Karpas-422 (cell line): ENCODE results near the gene JAK1. TPM values are rescaled to one million over a fixed set of nuclear protein-coding genes. Genes with fewer than 3 reads are reported as not detected.

Experiments used
- DNase-seq: peaks from one replicate; pipeline ENCODE4 v3.0.0-alpha.2; 2015
- H2AFZ ChIP-seq: fragments of 200-600 bp; sonication (generic); 2 replicates; pipeline ENCODE4 v1.6.1; 2014; ENCODE audit warnings: antibody characterized with exemption, low read length, mixed read lengths
- H3K27ac ChIP-seq: fragments of 200-600 bp; sonication (generic); 2 replicates; pipeline ENCODE4 v1.5.1; 2014; ENCODE audit warnings: mild to moderate bottlenecking, low read length, moderate library complexity
- H3K27me3 ChIP-seq: fragments of 200-600 bp; sonication (generic); 2 replicates; pipeline ENCODE4 v1.6.1; 2014; ENCODE audit warnings: low read length, mixed read lengths
- H3K36me3 ChIP-seq: fragments of 200-600 bp; sonication (generic); 2 replicates; pipeline ENCODE4 v1.6.1; 2014; ENCODE audit warnings: low read length, mixed read lengths; ENCODE audit not compliant: insufficient read depth
- H3K4me1 ChIP-seq: fragments of 200-600 bp; sonication (generic); 2 replicates; pipeline ENCODE4 v1.6.1; 2014; ENCODE audit warnings: mild to moderate bottlenecking, low read length, mixed read lengths
- H3K4me2 ChIP-seq: fragments of 200-600 bp; sonication (generic); 2 replicates; pipeline ENCODE4 v1.6.1; 2014; ENCODE audit warnings: low read length, low read depth, mild to moderate bottlenecking; ENCODE audit not compliant: poor library complexity, severe bottlenecking
- H3K4me3 ChIP-seq: fragments of 200-600 bp; sonication (generic); 2 replicates; pipeline ENCODE4 v1.5.1; 2014; ENCODE audit warnings: mild to moderate bottlenecking, antibody characterized with exemption, low read length, mixed read lengths
- H3K79me2 ChIP-seq: fragments of 200-600 bp; sonication (generic); 2 replicates; pipeline ENCODE4 v1.6.1; 2014; ENCODE audit warnings: mild to moderate bottlenecking, low read length, mixed read lengths
- H3K9ac ChIP-seq: fragments of 200-600 bp; sonication (generic); 2 replicates; pipeline ENCODE4 v1.6.0; 2014; ENCODE audit warnings: low read length
- H3K9me2 ChIP-seq: fragments of 200-600 bp; sonication (generic), shearing (Covaris generic); replicated peaks from 2 replicates; pipeline ENCODE4 v1.6.0; 2014; ENCODE audit warnings: mild to moderate bottlenecking, low read length, moderate library complexity; ENCODE audit not compliant: insufficient read depth
- H3K9me3 ChIP-seq: fragments of 300-700, 200-600 bp; sonication (generic); 2 replicates; pipeline ENCODE4 v1.6.1; 2014; ENCODE audit warnings: low read length, mixed read lengths
- H4K20me1 ChIP-seq: fragments of 200-600 bp; sonication (generic); 2 replicates; pipeline ENCODE4 v1.6.1; 2014; ENCODE audit warnings: mild to moderate bottlenecking, antibody characterized with exemption, low read length, low read depth; ENCODE audit not compliant: insufficient read depth
- total RNA-seq: library from RNA; depleted of rRNA; stranded (reverse); fragments of >200 nt; shearing (Covaris generic); gene quantifications from 2 replicates; pipeline ENCODE4 v1.2.3, GENCODE V29; 2014; ENCODE audit warnings: low replicate concordance

Gene JAK1
- total RNA-seq, 1 experiment from 2014 or later, result 19.6 TPM

GRCh38 chr1:64917328-64917861 lies 49.0 kb downstream of the JAK1 start:
- no peaks in the 10 kb centered on the region for H3K9me3 ChIP-seq
- no peak overlapping the region for H3K9ac ChIP-seq
- H2AFZ ChIP-seq, result no peak overlapping the region
- H3K36me3 ChIP-seq, result no peaks in the 10 kb centered on the region
- H3K79me2 ChIP-seq, result no peaks in the 10 kb centered on the region
- peaks cover 11% of the 10 kb centered on the region for H3K4me1 ChIP-seq
- no peak for DNase-seq
- peaks cover 2% of the 10 kb centered on the region; the same call in 1 of the 2 replicates for H3K27me3 ChIP-seq
- H3K4me2 ChIP-seq, result no peak overlapping the region
- H4K20me1 ChIP-seq, result peaks cover 56% of the 10 kb centered on the region
- H3K27ac ChIP-seq, result no peak overlapping the region
- no peaks in the 10 kb centered on the region for H3K9me2 ChIP-seq
- H3K4me3 ChIP-seq, result no peak overlapping the region

- Histone ChIP-seq H3K4me1 (peaks cover 11% of the 10 kb centered on the region), H3K9me2 (no peaks in the 10 kb centered on the region), H3K27me3 (peaks cover 3% of the 10 kb centered on the region; the same call in 1 of the 2 replicates), H3K9me3 (no peaks in the 10 kb centered on the region), H4K20me1 (peaks cover 56% of the 10 kb centered on the region), H2AFZ (no peak overlapping the region), H3K9ac (no peak overlapping the region), H3K36me3 (no peaks in the 10 kb centered on the region), H3K27ac (no peak overlapping the region), H3K4me2 (no peak overlapping the region), H3K4me3 (no peak overlapping the region), H3K79me2 (no peaks in the 10 kb centered on the region)
- DNase-seq, result no peak
Measured at GRCh38 chr1:64915381-64916274, 50.7 kb downstream of the JAK1 start.

GRCh38 chr1:64913361-64914015 lies 52.9 kb downstream of the JAK1 start:
- Histone ChIP-seq H3K4me1 (peaks cover 11% of the 10 kb centered on the region), H3K27me3 (peaks cover 3% of the 10 kb centered on the region; the same call in 1 of the 2 replicates), H3K4me2 (no peak overlapping the region), H3K9me3 (no peaks in the 10 kb centered on the region), H3K9ac (no peak overlapping the region), H3K36me3 (no peaks in the 10 kb centered on the region), H2AFZ (no peak overlapping the region), H3K9me2 (no peaks in the 10 kb centered on the region), H3K27ac (no peak overlapping the region), H4K20me1 (peaks cover 64% of the 10 kb centered on the region), H3K4me3 (no peak overlapping the region), H3K79me2 (no peaks in the 10 kb centered on the region)
- DNase-seq, result no peak

- Histone ChIP-seq H3K4me1 (peaks cover 4% of the 10 kb centered on the region), H3K27ac (no peak overlapping the region), H4K20me1 (peaks cover 61% of the 10 kb centered on the region)
Measured at GRCh38 chr1:64912191-64912590, 54.2 kb downstream of the JAK1 start.

GRCh38 chr1:64911326-64911725 lies 55.0 kb downstream of the JAK1 start:
- Histone ChIP-seq H3K27me3 (peaks cover 3% of the 10 kb centered on the region; the same call in 1 of the 2 replicates), H3K27ac (no peak overlapping the region), H3K36me3 (no peaks in the 10 kb centered on the region), H3K9me3 (no peaks in the 10 kb centered on the region), H4K20me1 (peaks cover 63% of the 10 kb centered on the region), H3K79me2 (no peaks in the 10 kb centered on the region), H3K4me2 (no peak overlapping the region), H3K9me2 (no peaks in the 10 kb centered on the region), H2AFZ (no peak overlapping the region), H3K4me3 (no peak overlapping the region), H3K9ac (no peak overlapping the region), H3K4me1 (no peaks in the 10 kb centered on the region)
- no peak for DNase-seq

More at GRCh38 chr1:64912191-64912590, 54.2 kb downstream of the JAK1 start:
- H3K36me3 ChIP-seq, result no peaks in the 10 kb centered on the region
- H3K9ac ChIP-seq, result no peak overlapping the region
- DNase-seq, result no peak
- no peaks in the 10 kb centered on the region for H3K9me2 ChIP-seq
- no peaks in the 10 kb centered on the region for H3K79me2 ChIP-seq
- no peak overlapping the region for H3K4me2 ChIP-seq
- peaks cover 3% of the 10 kb centered on the region; the same call in 1 of the 2 replicates for H3K27me3 ChIP-seq
- H3K4me3 ChIP-seq, result no peak overlapping the region
- H3K9me3 ChIP-seq, result no peaks in the 10 kb centered on the region
- no peak overlapping the region for H2AFZ ChIP-seq

GRCh38 chr1:64909031-64909430 lies 57.3 kb downstream of the JAK1 start:
- H3K4me2 ChIP-seq, result no peak overlapping the region
- H2AFZ ChIP-seq, result no peak overlapping the region
- no peaks in the 10 kb centered on the region for H3K79me2 ChIP-seq
- H3K27ac ChIP-seq, result no peak overlapping the region
- no peaks in the 10 kb centered on the region for H3K4me1 ChIP-seq
- H3K9ac ChIP-seq, result no peak overlapping the region
- H3K4me3 ChIP-seq, result no peak overlapping the region
- peaks cover 3% of the 10 kb centered on the region; the same call in 1 of the 2 replicates for H3K27me3 ChIP-seq
- no peak for DNase-seq
- H4K20me1 ChIP-seq, result peaks cover 75% of the 10 kb centered on the region
- no peaks in the 10 kb centered on the region for H3K36me3 ChIP-seq
- H3K9me2 ChIP-seq, result no peaks in the 10 kb centered on the region
- no peaks in the 10 kb centered on the region for H3K9me3 ChIP-seq

- H3K4me3 ChIP-seq, result no peak overlapping the region
- H2AFZ ChIP-seq, result no peak overlapping the region
- no peaks in the 10 kb centered on the region for H3K36me3 ChIP-seq
- no peak overlapping the region for H3K9ac ChIP-seq
- DNase-seq, result no peak
- H3K9me3 ChIP-seq, result no peaks in the 10 kb centered on the region
- no peaks in the 10 kb centered on the region for H3K4me1 ChIP-seq
- no peaks in the 10 kb centered on the region for H3K9me2 ChIP-seq
- H3K79me2 ChIP-seq, result no peaks in the 10 kb centered on the region
- H4K20me1 ChIP-seq, result peaks cover 72% of the 10 kb centered on the region
- H3K4me2 ChIP-seq, result no peak overlapping the region
- peaks cover 3% of the 10 kb centered on the region; the same call in 1 of the 2 replicates for H3K27me3 ChIP-seq
- no peak overlapping the region for H3K27ac ChIP-seq
Measured at GRCh38 chr1:64908575-64908974, 57.8 kb downstream of the JAK1 start.

- no peak overlapping the region for H3K4me3 ChIP-seq
- no peak overlapping the region for H3K4me2 ChIP-seq
- H3K9me3 ChIP-seq, result no peaks in the 10 kb centered on the region
- H2AFZ ChIP-seq, result no peak overlapping the region
- no peak for DNase-seq
- H3K4me1 ChIP-seq, result no peaks in the 10 kb centered on the region
- peaks cover 67% of the 10 kb centered on the region for H4K20me1 ChIP-seq
- no peaks in the 10 kb centered on the region for H3K79me2 ChIP-seq
- H3K27me3 ChIP-seq, result no peaks in the 10 kb centered on the region
- H3K9me2 ChIP-seq, result no peaks in the 10 kb centered on the region
- no peak overlapping the region for H3K27ac ChIP-seq
- no peaks in the 10 kb centered on the region for H3K36me3 ChIP-seq
- no peak overlapping the region for H3K9ac ChIP-seq
Measured at GRCh38 chr1:64906447-64906846, 59.9 kb downstream of the JAK1 start.
